CD4-positive, alpha-beta T cell treated with Interleukin-6 at 100 ng/mL for 8 hours (primary cell): ENCODE data around the gene FZD10.

Source experiments
- DNase-seq: peaks from one replicate; pipeline ENCODE4 v3.0.0-alpha.2; 2020; ENCODE audit warnings: mixed read lengths, low spot score

Gene FZD10

GRCh38 chr12:130213249-130213648 is 51.0 kb downstream of the FZD10 start:
- DNase-seq: no peak

GRCh38 chr12:130214686-130215395 is 52.6 kb downstream of the FZD10 start:
- DNase-seq: no peak
